NCI-H2227 (cell line): ENCODE data around the gene ADAMTS5.

Source experiments
- DNase-seq: peaks from one replicate; lab custom pipeline; 2025; ENCODE audit not compliant: unreplicated experiment; lab: John Stamatoyannopoulos, UW

ADAMTS5 gene

GRCh38 chr21:26967062-26967913, at the start of gene ADAMTS5:
Gene ADAMTS5 (minus strand): TSS chr21:26967088. CDS start chr21:26966391, 697 bp downstream.
- peak; percentile 22 for DNase-seq

DNA sequence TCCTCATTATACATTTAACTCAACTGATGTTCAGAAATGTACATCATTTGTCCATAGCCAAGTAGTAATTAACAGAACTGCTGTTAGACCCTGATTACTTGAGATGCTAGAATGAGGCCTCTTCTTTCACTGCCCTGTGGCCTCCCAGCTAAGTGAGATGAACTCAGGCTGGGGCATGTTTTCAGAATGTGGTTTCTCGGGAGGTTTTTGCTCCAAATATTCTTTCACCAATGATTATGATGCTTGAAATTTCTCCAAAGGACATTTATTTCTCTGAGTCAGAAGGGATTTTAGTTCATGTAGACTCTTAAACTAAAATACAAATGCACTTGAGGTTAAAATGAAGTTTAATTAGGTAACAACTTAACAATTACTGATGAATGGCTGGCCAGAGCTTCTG, 34.6 kb upstream of the ADAMTS5 start:
- DNase-seq, result no peak

GRCh38 chr21:26983576-26983975, 16.7 kb upstream of the ADAMTS5 start:
- no peak for DNase-seq

GRCh38 chr21:26982767-26983166, 15.9 kb upstream of the ADAMTS5 start:
- DNase-seq, result no peak

DNA sequence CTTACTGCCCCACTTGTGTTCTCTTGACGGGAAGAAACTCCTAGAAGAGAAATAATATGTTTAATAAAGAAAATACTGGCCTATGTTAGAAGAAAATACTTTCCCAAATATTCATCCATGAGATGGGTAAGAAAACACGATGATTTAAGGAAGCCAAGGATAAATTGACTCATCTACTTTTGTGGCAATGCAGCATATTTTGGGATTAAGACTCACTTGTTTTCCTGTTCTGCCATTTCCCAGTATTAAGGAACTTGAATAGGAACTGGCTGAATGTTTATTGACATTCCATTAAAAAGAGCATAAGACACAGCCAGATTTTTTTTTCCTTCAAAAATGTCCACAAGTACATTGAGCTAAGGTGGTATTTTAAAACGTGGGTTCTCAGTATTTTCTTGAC, 10.9 kb upstream of the ADAMTS5 start:
- DNase-seq, result no peak

- no peak for DNase-seq
Observed at GRCh38 chr21:26973226-26973625, 6.3 kb upstream of the ADAMTS5 start.

GRCh38 chr21:26972192-26972591, 5.3 kb upstream of the ADAMTS5 start:
- no peak for DNase-seq

DNA sequence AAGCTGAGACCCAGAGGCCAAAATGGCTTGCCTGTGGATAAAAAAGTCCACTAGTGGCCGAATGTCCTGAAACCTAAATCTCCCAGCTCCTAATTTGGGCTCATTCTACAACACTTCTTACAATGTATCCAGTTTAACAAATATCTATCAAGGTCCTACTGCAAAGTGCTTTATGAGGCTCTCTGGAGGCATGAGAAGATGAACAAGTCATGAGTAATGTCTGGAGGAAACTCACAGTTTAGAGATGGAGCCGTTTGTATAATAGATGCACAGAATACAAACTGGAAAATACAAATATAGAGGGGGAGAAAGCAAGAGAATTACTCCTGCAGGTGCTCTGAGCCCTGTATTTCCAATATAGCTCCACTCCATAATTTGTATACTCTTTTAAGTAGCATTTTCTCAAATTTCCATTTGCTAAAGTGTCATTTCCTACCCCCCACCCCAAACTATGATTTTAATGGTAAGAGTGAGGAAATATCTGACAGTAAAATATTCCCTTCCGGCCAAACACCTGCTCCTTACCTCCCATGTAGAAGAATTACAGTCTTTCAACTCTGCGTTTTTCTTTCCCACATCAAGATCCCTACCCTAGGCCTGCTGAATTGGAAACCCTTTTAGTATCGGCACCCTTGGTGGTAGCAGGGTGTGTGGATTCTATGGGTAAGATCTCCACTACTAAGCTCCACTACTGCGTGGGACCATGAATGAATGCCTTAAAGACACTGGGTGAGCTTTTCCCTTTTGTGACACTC, 3.3 kb upstream of the ADAMTS5 start:
- no peak for DNase-seq

GRCh38 chr21:26966649-26967061, 233 bp downstream of the ADAMTS5 start:
- no peak for DNase-seq

DNA sequence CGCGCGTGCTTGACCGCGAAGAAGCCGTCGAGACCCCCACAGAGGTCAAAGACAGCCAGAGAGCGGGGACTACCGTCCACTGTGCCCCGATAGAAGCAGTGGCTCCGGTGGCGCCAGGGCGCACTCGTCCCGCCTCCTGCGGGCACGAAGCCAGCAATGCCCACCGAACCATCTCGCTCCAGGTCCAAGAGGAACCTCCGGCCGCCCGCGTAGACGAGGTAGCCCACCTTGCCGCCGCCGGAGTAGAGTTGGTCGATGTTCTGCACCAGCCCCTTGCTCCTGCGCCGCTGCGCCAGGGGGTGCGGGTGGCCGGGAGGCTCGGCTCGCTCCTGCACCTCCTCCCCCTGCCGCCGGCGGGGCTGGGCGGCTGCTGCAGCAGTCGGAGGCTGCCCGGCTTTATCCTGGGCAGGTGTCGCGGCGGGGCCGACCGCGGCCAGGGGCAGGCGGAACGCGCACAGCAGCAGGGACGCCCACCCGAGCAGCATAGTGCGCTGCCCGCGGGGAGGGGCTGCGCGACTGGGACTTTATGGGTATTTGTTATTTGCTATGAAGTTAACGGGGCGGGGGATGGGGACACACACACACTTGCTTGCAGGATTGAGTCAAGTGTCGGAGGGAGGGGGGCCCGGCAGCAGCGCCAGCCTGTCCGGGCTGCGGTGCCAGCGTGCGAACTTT, 844 bp downstream of the ADAMTS5 start:
- peak; percentile 7 for DNase-seq

- DNase-seq, result peak; percentile 50
Observed at GRCh38 chr21:26965040-26965906, 1.6 kb downstream of the ADAMTS5 start.

GRCh38 chr21:26964170-26964778, 2.6 kb downstream of the ADAMTS5 start:
- no peak for DNase-seq

- no peak for DNase-seq
Observed at GRCh38 chr21:26962621-26963181, 4.2 kb downstream of the ADAMTS5 start.

DNA sequence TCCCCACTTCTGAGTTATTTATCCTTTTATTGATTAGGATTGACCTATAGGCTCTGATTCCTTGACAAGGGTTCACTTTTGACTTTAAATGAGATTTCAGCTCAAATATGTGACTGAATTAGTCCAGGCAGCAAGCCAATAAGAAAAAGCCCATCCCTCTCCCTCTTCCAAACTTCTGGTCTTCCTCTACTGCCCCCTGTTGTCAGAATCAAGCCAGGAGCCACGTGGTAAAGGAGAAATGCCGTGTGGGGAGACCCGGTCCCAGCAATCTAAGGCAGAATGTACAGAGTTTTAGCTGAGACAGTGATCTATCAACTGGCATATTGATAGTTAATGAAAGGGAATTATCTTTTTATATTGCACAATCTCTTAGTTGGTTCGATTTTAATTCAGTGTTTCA, 5.2 kb downstream of the ADAMTS5 start:
- no peak for DNase-seq

DNA sequence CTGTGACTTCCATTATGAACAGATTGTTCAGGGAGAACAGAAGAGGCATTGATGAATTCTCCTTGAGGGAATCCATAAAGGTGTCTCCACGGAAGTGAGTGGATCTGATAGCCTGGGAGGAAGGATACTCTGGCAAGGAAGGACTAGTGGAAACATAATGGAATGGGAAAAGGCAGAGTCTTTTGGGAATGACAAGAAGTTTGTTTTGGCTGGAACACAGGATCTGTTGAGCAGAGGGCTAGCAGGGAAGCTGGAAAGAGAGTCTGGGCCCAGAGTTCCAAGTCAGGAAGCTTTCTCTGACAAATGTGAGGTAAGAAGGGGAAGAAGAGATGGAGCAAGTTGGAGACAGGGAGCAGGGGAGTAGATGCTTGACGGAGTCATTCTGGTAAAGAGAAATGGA, 8.1 kb downstream of the ADAMTS5 start:
- DNase-seq, result no peak

DNA sequence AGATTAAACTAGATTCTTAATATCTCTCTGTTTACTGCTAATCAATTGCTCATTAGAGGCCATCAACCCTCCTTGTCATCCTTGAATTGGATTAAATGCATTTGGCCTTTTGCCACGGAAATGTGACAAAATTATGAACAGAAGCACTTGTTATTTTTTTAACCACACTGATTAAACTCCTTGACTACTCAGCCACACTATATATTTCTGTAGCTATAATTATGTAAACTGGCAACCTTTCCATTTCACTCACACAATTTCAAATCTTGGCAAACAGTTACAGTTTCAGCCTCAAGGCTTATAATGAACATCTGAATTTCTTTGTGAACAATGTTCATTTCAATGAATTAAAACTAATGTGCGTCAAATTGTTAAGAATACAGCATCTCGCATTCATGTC, 10.1 kb downstream of the ADAMTS5 start:
- no peak for DNase-seq

GRCh38 chr21:26956216-26956615, 10.7 kb downstream of the ADAMTS5 start:
- DNase-seq, result no peak

- DNase-seq, result no peak
Observed at GRCh38 chr21:26954662-26955121, 12.2 kb downstream of the ADAMTS5 start.

DNA sequence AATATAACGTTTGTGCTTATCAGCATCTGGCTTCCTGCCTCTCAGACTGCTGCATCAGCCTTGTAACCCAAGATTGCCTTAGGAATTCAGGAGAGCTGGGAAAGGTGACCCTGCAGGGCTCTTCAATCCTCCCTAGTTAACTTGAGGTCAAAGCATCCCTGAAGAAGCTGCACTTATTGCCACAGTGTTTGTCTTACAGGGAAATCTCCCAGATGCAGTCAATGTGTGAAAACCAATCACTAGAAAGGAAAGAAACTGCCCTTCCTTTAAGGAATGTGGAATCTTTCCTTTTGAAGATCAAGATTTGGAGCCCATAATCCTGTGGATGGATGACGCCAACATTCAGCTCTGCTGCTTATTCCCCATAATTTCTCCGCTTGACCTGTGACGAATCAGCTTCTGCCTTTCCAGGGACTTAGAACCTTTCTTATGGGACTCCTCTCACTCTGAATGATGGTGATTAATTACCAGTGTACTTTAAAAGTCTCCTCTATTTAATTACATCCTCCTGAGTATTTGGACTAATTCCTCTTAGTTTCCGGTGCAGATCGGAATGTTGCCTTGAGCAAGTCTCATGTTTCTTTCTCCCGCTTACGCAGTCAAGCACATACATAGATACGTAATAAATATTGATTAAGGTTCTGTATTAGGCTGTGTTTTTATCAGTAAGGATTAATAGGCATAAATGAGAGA, 14.4 kb downstream of the ADAMTS5 start:
- no peak for DNase-seq
